IPS DF 6.9 (cell line): ENCODE results near the gene UBE2L3.
A peak's percentile ranks its signal among the peaks of the same experiment; 100 is the strongest.

Source experiments
- DNase-seq: peaks from one replicate; pipeline ENCODE4 v3.0.0-alpha.2; 2013; ENCODE audit warnings: low read depth, low spot score
- H3K27ac ChIP-seq: one replicate; pipeline ENCODE4 v1.5.1; 2013; ENCODE audit warnings: low read length, control low read depth
- H3K27me3 ChIP-seq: 2 replicates; pipeline ENCODE4 v1.6.1; 2013; ENCODE audit warnings: mild to moderate bottlenecking, low read length; ENCODE audit not compliant: control insufficient read depth, insufficient read depth
- H3K36me3 ChIP-seq: 2 replicates; pipeline ENCODE4 v1.6.1; 2013; ENCODE audit warnings: low read length; ENCODE audit not compliant: control insufficient read depth, insufficient read depth
- H3K4me1 ChIP-seq: 2 replicates; pipeline ENCODE4 v1.6.1; 2013; ENCODE audit warnings: low read length; ENCODE audit not compliant: control insufficient read depth, insufficient read depth
- H3K4me3 ChIP-seq: 2 replicates; pipeline ENCODE4 v1.5.1; 2013; ENCODE audit warnings: mild to moderate bottlenecking, low read length
- H3K9me3 ChIP-seq: 2 replicates; pipeline ENCODE4 v1.6.1; 2013; ENCODE audit warnings: low read length, inconsistent platforms; ENCODE audit not compliant: control insufficient read depth, insufficient read depth
- WGBS: extraction: QIAGEN DNeasy Blood & Tissue Kit; methylation state at CpG from one replicate; pipeline ENCODE4 v1.1.7; 2013; ENCODE audit warnings: mixed read lengths, missing lambda C conversion rate; ENCODE audit not compliant: insufficient read length, insufficient coverage; 5-methylcytosine and 5-hydroxymethylcytosine counted together

Gene UBE2L3

DNA sequence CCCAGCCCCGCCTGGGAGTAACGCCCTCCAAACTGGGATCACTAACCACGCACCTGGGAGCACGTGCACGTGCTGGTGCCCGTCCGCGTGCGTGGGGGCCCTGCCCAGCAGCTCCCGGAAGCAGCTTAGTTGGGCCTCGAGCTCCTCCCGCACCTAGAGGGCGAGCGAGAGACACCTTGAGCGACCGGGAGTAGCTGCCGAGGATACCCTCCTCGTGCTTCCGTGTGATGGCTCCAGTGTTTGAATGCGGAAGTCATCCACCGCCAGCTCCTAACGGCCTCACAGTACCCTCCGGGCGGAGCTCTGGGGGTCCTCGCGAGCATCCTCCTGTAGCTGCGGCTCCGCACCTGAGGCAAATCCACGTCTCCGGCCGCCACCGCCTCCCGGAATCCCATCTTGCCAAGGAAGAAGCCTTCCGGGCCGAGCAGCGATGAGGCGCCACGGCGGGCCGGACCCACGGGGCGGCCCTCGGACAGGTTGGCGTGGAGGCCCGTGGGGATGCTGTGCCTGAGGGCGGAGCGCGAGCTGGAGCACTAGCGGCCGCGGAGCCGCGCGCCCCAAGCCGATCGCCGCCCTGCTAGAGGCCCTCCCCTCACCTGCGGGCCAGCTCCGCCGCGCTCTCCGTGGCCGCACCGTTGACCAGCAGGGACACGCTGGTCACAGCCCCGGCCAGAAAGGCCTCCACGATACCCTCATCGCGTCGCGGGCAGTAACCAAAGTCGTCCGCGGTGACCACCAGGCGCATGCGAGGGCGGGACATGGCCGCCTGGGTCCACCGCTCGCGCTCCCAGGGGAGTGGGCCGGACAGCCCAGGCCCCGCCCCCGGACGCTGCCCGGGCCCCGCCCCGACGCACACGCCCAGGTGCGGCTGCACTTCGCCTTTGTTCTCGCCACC lies 62.0 kb downstream of the UBE2L3 start, which contains the start of gene YDJC:
TSS of gene YDJC (minus strand) at position 768 of the 895 bp plus-strand sequence. CDS start at position 760, 8 bp downstream.
- Histone ChIP-seq H3K27me3 (no peaks in the 10 kb centered on the region), H3K4me1 (peaks cover 9% of the 10 kb centered on the region), H3K27ac (no peak within 1 kb of the TSS), H3K9me3 (no peaks in the 10 kb centered on the region), H3K4me3 (peak within 1 kb of the TSS; percentile 62), H3K36me3 (peaks cover 9% of the 10 kb centered on the region; the same call in 1 of the 2 replicates)
- WGBS = no CpG with 5 or more reads among the region's 93 CpGs
- peak; percentile 88 for DNase-seq

DNA sequence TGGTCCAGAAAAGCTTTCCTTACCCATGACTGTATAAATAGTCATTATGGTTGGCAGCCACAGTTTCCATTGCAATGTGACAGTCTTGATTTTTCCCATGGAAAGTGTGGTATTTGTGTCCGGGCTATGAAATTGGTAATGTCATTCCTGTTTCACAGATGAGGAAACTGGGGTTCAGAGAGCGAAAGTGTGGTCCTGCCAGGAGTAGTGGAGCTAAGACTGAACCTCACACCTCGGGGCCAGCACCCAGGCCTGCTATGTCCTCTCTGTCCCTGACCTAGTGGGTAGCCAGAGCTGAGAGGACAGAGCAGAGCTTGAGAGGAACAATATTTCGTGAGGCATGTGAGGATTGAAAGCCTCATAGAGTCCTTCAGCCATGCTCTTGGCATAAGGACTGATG lies 63.5 kb downstream of the UBE2L3 start:
- WGBS = no CpG with 5 or more reads among the region's 4 CpGs
- no peak overlapping the region for H3K27ac ChIP-seq
- no peaks in the 10 kb centered on the region for H3K9me3 ChIP-seq
- DNase-seq = no peak
- H3K4me1 ChIP-seq = peaks cover 7% of the 10 kb centered on the region
- H3K27me3 ChIP-seq = no peaks in the 10 kb centered on the region
- H3K4me3 ChIP-seq = no peak overlapping the region
- peaks cover 9% of the 10 kb centered on the region; the same call in 1 of the 2 replicates for H3K36me3 ChIP-seq

DNA sequence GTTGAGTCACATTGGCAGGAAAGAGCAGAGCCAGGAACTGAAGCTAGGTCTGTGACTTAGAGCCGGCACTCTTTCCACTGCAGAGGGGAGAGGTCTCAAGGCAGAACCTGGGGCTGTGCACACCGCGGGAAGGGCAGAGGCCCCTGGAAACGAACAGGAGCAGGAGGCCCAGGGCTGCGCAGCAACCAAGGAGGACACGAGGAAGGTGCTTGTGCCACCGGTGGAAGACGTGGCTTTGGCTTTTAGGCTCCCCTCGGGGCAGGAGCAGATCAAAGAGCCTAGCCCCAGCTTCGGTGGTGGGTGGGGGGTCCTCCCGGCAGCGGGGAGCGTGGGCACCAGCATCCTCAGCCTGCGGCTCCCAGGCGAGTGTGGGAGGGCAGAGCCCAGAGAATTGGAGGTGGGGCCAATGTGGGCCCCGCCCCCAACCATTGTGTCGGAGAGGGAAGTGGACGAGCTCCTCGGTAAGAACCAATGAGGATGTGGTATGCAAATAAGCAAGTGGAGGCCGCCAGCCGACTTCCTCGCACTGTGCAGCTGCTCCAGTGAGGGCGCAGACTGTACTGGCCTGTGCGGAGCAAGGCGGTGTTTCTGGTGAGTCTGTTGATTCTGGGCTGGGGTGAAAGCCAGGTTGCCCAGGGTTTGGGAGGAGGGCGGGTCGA lies 64.9 kb downstream of the UBE2L3 start, which contains the start of gene CCDC116:
TSS of gene CCDC116 (plus strand) at position 524 of the 659 bp plus-strand sequence. CDS start 422 bp downstream, outside the sequence.
- Histone ChIP-seq H3K27ac (no peak within 1 kb of the TSS), H3K4me1 (peaks cover 7% of the 10 kb centered on the region), H3K36me3 (peaks cover 6% of the 10 kb centered on the region; the same call in 1 of the 2 replicates), H3K27me3 (no peaks in the 10 kb centered on the region), H3K9me3 (no peaks in the 10 kb centered on the region), H3K4me3 (no peak within 1 kb of the TSS)
- no CpG with 5 or more reads among the region's 27 CpGs for WGBS
- DNase-seq = no peak

DNA sequence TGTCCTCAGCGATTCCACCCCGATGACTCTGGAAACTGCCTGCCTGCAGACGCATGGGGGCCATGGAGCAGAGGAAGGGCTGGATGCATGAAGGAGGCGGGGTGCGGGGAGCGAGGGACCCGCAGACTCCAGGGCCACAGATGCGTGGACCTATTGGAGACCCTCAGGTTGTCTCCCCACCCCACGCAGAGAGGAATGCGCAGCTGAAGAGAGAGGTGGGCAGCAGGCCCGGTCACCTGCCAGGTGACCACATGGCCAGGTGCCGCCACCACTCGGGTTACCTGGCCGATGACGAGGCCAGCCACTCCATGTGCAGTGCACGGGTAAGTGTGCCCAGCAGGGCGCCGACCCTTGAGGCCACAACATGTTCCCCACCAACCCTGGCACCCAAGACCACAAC lies 65.4 kb downstream of the UBE2L3 start:
- H3K27me3 ChIP-seq = no peaks in the 10 kb centered on the region
- peaks cover 6% of the 10 kb centered on the region; the same call in 1 of the 2 replicates for H3K36me3 ChIP-seq
- no peaks in the 10 kb centered on the region for H3K9me3 ChIP-seq
- peaks cover 7% of the 10 kb centered on the region for H3K4me1 ChIP-seq
- no peak overlapping the region for H3K4me3 ChIP-seq
- no CpG with 5 or more reads among the region's 18 CpGs for WGBS
- no peak overlapping the region for H3K27ac ChIP-seq
- DNase-seq = no peak

DNA sequence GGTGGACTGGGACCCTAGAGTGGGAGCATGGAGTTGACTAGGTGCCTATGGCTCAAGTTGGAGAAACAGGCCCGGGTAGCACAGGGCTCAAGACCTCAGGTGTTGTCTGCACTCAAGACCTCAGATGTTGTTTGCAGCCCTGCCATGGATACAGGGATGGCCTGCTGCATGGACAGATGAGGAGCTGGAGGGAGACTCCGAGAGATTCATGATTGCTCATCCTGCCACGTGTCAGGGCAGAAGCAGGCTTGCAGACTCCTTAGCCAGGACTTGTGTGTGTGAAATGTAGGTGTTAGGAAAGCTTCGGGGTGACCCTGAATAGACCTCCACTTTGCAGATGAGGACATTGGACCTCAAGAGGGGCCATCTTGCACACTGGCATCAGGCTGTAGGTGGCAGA lies 66.0 kb downstream of the UBE2L3 start:
- Histone ChIP-seq H3K4me3 (no peak overlapping the region), H3K27me3 (no peaks in the 10 kb centered on the region), H3K4me1 (peaks cover 5% of the 10 kb centered on the region), H3K36me3 (peaks cover 1% of the 10 kb centered on the region; the same call in 1 of the 2 replicates), H3K9me3 (no peaks in the 10 kb centered on the region), H3K27ac (no peak overlapping the region)
- WGBS = no CpG with 5 or more reads among the region's 4 CpGs
- DNase-seq = no peak

DNA sequence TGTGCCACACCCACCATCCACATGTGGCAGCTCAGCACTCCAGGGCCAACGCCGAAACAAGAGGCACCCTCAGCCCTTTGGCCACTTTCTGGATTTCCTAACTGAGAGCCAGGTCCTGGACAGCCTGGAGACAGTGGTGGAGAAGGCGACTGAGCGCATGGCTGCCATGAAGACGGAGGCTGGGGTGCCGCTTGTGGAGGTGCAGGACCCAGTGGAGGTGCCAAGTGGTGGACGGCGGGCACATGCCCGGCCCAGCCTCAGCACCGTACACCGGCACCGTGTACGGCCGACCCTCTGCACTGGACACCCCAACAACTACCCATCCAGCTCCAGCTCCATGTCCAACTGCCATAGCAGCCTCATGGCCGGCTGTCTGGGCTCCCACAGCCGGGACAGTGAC lies 66.6 kb downstream of the UBE2L3 start:
- peaks cover under 1% of the 10 kb centered on the region for H3K4me1 ChIP-seq
- no peaks in the 10 kb centered on the region; the same call in 1 of the 2 replicates for H3K36me3 ChIP-seq
- no peak overlapping the region for H3K4me3 ChIP-seq
- no peak overlapping the region for H3K27ac ChIP-seq
- DNase-seq = no peak
- WGBS = no CpG with 5 or more reads among the region's 16 CpGs
- no peaks in the 10 kb centered on the region for H3K27me3 ChIP-seq
- no peaks in the 10 kb centered on the region for H3K9me3 ChIP-seq

DNA sequence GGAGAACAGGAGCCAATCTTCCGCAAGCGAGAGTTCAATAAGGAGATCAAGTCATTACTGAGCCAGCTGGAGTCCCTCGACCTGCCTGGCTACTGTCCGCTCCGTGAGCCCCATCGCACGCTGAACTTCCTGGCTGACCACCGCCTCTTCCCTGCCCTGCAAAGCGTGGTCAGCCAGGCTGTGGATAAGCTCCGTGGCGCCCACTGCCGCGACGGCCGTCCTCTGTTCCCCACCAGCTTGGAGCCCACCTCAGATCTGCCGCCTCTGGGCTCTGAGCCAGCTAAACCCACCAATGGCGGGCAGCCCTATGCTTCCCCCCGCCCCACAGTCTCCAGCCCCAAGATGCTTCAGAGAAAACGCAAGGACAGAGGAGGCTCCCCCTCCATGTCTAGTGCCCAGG lies 67.3 kb downstream of the UBE2L3 start:
- Histone ChIP-seq H3K27ac (no peak overlapping the region), H3K4me3 (no peak overlapping the region), H3K4me1 (no peaks in the 10 kb centered on the region; the same call in 1 of the 2 replicates), H3K36me3 (no peaks in the 10 kb centered on the region; the same call in 1 of the 2 replicates), H3K27me3 (no peaks in the 10 kb centered on the region), H3K9me3 (no peaks in the 10 kb centered on the region)
- no peak for DNase-seq
- WGBS = no CpG with 5 or more reads among the region's 19 CpGs

DNA sequence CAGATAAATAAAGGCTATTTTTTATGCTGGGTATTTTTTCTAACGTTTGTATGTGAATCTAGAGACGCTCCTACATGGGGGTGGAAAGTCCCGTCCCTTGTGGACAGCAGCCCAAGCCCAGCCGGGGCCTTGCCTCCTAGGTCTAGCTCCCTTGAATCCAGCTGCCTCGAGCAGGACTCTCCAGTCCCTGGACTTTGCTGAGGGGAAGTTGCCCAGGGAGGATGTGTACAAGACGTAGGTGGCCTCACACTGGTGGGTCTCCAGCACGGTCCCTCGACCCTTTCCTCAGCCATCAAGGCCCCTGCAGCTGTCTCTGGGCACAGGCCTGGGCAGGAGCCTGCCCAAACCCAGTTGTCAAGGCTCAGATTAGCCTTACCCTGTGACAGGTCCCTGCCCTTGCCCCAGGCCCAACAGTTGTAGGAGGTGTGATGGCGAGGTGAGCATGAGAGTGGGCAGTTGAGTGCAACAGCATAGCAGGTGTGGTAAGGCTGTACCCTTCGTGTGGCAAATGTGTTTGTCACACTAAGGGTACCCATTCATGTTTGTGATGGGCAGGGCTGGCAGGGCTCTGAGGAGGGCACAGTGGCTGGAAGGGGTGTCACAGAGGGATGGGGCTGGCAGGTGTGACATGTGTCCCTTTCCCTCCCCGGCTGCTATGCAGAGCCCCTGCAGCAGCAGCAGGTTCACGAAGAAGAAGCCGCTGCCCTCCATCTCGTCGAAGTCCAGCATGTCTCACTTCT lies 68.4 kb downstream of the UBE2L3 start:
- H3K4me3 ChIP-seq = no peak overlapping the region
- H3K36me3 ChIP-seq = no peaks in the 10 kb centered on the region; the same call in 1 of the 2 replicates
- WGBS = no CpG with 5 or more reads among the region's 15 CpGs
- no peak for DNase-seq
- H3K27me3 ChIP-seq = no peaks in the 10 kb centered on the region
- no peaks in the 10 kb centered on the region for H3K9me3 ChIP-seq
- no peaks in the 10 kb centered on the region; the same call in 1 of the 2 replicates for H3K4me1 ChIP-seq
- no peak overlapping the region for H3K27ac ChIP-seq

DNA sequence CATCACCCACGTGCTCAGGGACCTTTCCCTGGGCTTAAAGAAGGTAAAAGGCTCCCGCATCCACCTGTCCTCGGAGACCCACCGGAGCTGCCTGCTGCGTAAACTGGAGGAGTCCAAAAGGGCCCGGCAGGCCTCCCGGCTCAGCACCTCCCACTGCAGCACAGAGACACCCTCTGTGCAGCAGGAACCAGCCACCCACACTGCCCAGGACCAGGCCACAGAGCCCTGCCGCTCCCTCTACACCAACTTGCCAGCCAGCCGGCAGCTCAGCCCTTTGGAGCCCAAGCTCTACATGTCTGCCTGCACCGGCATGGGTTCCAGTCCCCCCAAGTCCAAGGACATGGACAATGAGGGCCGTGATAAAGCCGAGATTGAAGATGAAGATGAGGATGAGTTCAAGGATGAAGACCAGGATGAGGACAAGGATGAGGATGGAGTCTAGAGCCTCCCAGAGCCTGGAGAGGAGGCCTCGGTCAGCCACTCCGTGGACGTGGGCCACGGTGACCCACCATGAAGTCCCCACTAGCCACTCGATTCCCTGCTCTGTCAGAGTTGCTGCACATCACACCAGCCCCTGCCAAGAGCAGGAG lies 69.2 kb downstream of the UBE2L3 start:
- whole genome bisulfite sequencing = no CpG with 5 or more reads among the region's 17 CpGs
- Histone ChIP-seq H3K27ac (no peak overlapping the region), H3K4me3 (no peak overlapping the region), H3K9me3 (no peaks in the 10 kb centered on the region), H3K4me1 (no peaks in the 10 kb centered on the region; the same call in 1 of the 2 replicates), H3K27me3 (no peaks in the 10 kb centered on the region), H3K36me3 (no peaks in the 10 kb centered on the region; the same call in 1 of the 2 replicates)
- no peak for DNase-seq
